PC-9 (cell line): ENCODE measurements around the gene FAM47E. TPM values are rescaled to one million over a fixed set of nuclear protein-coding genes. Genes with fewer than 3 reads are reported as not detected.

ENCODE experiments used
- BruUV-seq: library from RNA; stranded (reverse); fragments of 400-500 nt; replicated peaks from 2 replicates; lab custom pipeline; 2021; lab: Mats Ljungman, UMichigan
- CTCF ChIA-PET: fragments of 300-600 bp; sonication (Branson Sonifier 250); formaldehyde crosslinking; loops from one replicate; lab custom pipeline; 2022; ENCODE audit warnings: antibody characterized with exemption; lab: Charles Lee
- POLR2A ChIA-PET: fragments of 300-600 bp; sonication (Branson Sonifier 250); formaldehyde crosslinking; loops from one replicate; lab custom pipeline; 2022; ENCODE audit warnings: antibody characterized with exemption; ENCODE audit not compliant: unreplicated experiment; lab: Charles Lee
- DNase-seq, 2 experiments: peaks; one replicate each; pipeline versions ENCODE4 v3.0.0 to v3.0.0-alpha.2; 2015 to 2022; ENCODE audit warnings: mixed read lengths in 1 of 2
- H2AFZ ChIP-seq: fragments of 200-600 bp; sonication (generic); 2 replicates; pipeline ENCODE4 v1.8.1; 2017; ENCODE audit warnings: antibody characterized with exemption
- H3F3A ChIP-seq: fragments of 200-600 bp; sonication (generic); 2 replicates; pipeline ENCODE4 v1.8.1; 2017; ENCODE audit warnings: antibody characterized with exemption, mild to moderate bottlenecking, low read depth; ENCODE audit not compliant: insufficient read depth
- H3K27ac ChIP-seq: fragments of 200-600 bp; sonication (generic); 2 replicates; pipeline ENCODE4 v1.6.1; 2016; ENCODE audit warnings: mixed run types
- H3K27me3 ChIP-seq: fragments of 200-600 bp; sonication (generic); 2 replicates; pipeline ENCODE4 v1.6.1; 2016; ENCODE audit warnings: low read depth, mixed run types; ENCODE audit not compliant: insufficient read depth
- H3K36me3 ChIP-seq: fragments of 200-600 bp; sonication (generic); 2 replicates; pipeline ENCODE4 v1.6.1; 2016; ENCODE audit warnings: low read depth, mixed run types
- H3K4me1 ChIP-seq: fragments of 200-600 bp; sonication (generic); replicated peaks from 2 replicates; pipeline ENCODE4 v1.6.1; 2016; ENCODE audit warnings: mixed run types; ENCODE audit not compliant: insufficient read depth
- H3K4me2 ChIP-seq: fragments of 200-600 bp; sonication (generic); 2 replicates; pipeline ENCODE4 v1.6.1; 2017; ENCODE audit warnings: mixed run types
- H3K4me3 ChIP-seq: fragments of 200-600 bp; sonication (generic); 2 replicates; pipeline ENCODE4 v1.6.1; 2016; ENCODE audit warnings: mixed run types
- H3K79me2 ChIP-seq: fragments of 200-600 bp; sonication (generic); 2 replicates; pipeline ENCODE4 v1.6.1; 2017; ENCODE audit warnings: low read depth, mixed run types
- H3K9me2 ChIP-seq: fragments of 200-600 bp; sonication (generic); 2 replicates; pipeline ENCODE4 v1.8.1; 2017; ENCODE audit warnings: mild to moderate bottlenecking; ENCODE audit not compliant: insufficient read depth
- H3K9me3 ChIP-seq: fragments of 200-600 bp; sonication (generic); 2 replicates; pipeline ENCODE4 v1.8.1; 2016; ENCODE audit warnings: low read depth; ENCODE audit not compliant: insufficient read depth
- H4K20me1 ChIP-seq: fragments of 200-600 bp; sonication (generic); 2 replicates; pipeline ENCODE4 v1.8.1; 2017; ENCODE audit not compliant: insufficient read depth
- CTCF ChIP-seq: fragments of 200-600 bp; sonication (generic); conservative IDR thresholded peaks from 2 replicates; pipeline ENCODE4 v1.6.1; 2017; ENCODE audit warnings: mixed run types, antibody characterized with exemption, mild to moderate bottlenecking, moderate library complexity
- EZH2 ChIP-seq: fragments of 200-600 bp; sonication (generic); IDR thresholded peaks from 2 replicates; pipeline ENCODE4 v1.8.0; 2017; ENCODE audit warnings: antibody characterized with exemption, low read depth
- intact Hi-C: fragments of 100-400 bp; cut with micrococcal nuclease; formaldehyde crosslinking; loops from one replicate; pipeline ENCODE4 v1.10.0; 2022; ENCODE audit not compliant: unreplicated experiment
- total RNA-seq: library from RNA; stranded (reverse); gene quantifications from 2 replicates; pipeline ENCODE4 v1.2.3, GENCODE V29; 2021

Gene FAM47E
- total RNA-seq, 1 experiment from 2014 or later, result 2.2 TPM

- Histone ChIP-seq H3K9me2 (no peaks in the 10 kb centered on the region), H3K4me2 (no peak overlapping the region), H3K79me2 (no peaks in the 10 kb centered on the region), H2AFZ (no peak overlapping the region), H3K4me1 (peaks cover 9% of the 10 kb centered on the region; the same call in 1 of the 2 replicates), H4K20me1 (no peaks in the 10 kb centered on the region), H3K27me3 (no peaks in the 10 kb centered on the region), H3K9me3 (no peaks in the 10 kb centered on the region), H3K36me3 (no peaks in the 10 kb centered on the region), H3K27ac (no peak overlapping the region), H3K4me3 (no peak overlapping the region), H3F3A (no peaks in the 10 kb centered on the region)
- intact Hi-C loops, result loop anchor here (5.0 kb wide), 2 partner anchors 58 to 128 kb away; partner anchors contain the start of gene FAM47E
- POLR2A ChIA-PET, result no interaction called here
- TF ChIP-seq CTCF (no peak), EZH2 (no peak)
- DNase-seq, result no peak
- CTCF ChIA-PET, result no interaction called here
- no TSS peak for BruUV-seq
Observed at GRCh38 chr4:76309939-76310550, 58.5 kb downstream of the FAM47E start.

GRCh38 chr4:76310683-76311082 is 59.2 kb downstream of the FAM47E start:
- Histone ChIP-seq H3K27ac (no peak overlapping the region), H3K4me1 (peaks cover 5% of the 10 kb centered on the region; the same call in 1 of the 2 replicates), H3F3A (no peaks in the 10 kb centered on the region), H3K9me3 (no peaks in the 10 kb centered on the region), H2AFZ (no peak overlapping the region), H4K20me1 (no peaks in the 10 kb centered on the region), H3K79me2 (no peaks in the 10 kb centered on the region), H3K9me2 (no peaks in the 10 kb centered on the region), H3K4me2 (no peak overlapping the region), H3K27me3 (no peaks in the 10 kb centered on the region), H3K36me3 (no peaks in the 10 kb centered on the region), H3K4me3 (no peak overlapping the region)
- intact Hi-C loops, result no loop called here
- ChIA-PET CTCF (no interaction called here), POLR2A (no interaction called here)
- BruUV-seq, result no TSS peak
- DNase-seq, result no peak
- TF ChIP-seq EZH2 (no peak), CTCF (no peak)

- Histone ChIP-seq H3K9me2 (no peaks in the 10 kb centered on the region), H4K20me1 (no peaks in the 10 kb centered on the region), H3K27me3 (no peaks in the 10 kb centered on the region), H3K27ac (no peak overlapping the region), H3K79me2 (no peaks in the 10 kb centered on the region), H3F3A (no peaks in the 10 kb centered on the region), H3K4me1 (peaks cover 5% of the 10 kb centered on the region; the same call in 1 of the 2 replicates), H3K9me3 (0 out of 2 replicates have a peak, but pooled peaks cover 4% of the 10 kb centered on the region), H3K4me3 (no peak overlapping the region), H2AFZ (no peak overlapping the region), H3K36me3 (no peaks in the 10 kb centered on the region), H3K4me2 (no peak overlapping the region)
- no peak for DNase-seq
- TF ChIP-seq EZH2, result no peak
- TF ChIP-seq CTCF, result no peak
- ChIA-PET POLR2A (no interaction called here), CTCF (no interaction called here)
- no TSS peak for BruUV-seq
- intact Hi-C loops, result no loop called here
Observed at GRCh38 chr4:76311896-76312331, 60.4 kb downstream of the FAM47E start.
